WTC11 (cell line): Measurements from ENCODE around the gene CACNG5. TPM values are rescaled to one million over a fixed set of nuclear protein-coding genes. Genes with fewer than 3 reads are reported as not detected.

Experiments used
- ATAC-seq: fragments of 200-7000 bp; cut with Tn5 transposase; 2 replicates; pipeline ENCODE4 v1.10.0; 2021; ENCODE audit warnings: mild to moderate bottlenecking, moderate library complexity
- CTCF ChIA-PET: fragments of 300-600 bp; sonication (Branson Sonifier 250); formaldehyde crosslinking; loops from one replicate; lab custom pipeline; 2021; ENCODE audit warnings: antibody characterized with exemption; lab: Charles Lee
- POLR2A ChIA-PET: fragments of 350-600 bp; sonication (Branson Sonifier 250); formaldehyde crosslinking; loops from one replicate; lab custom pipeline; 2021; ENCODE audit warnings: antibody characterized with exemption; lab: Charles Lee
- DNase-seq: peaks from one replicate; pipeline ENCODE4 v3.0.0; 2021; ENCODE audit warnings: low spot score
- H3K27ac Mint-ChIP-seq: 2 replicates; pipeline ENCODE4 v1.8.0; 2021; ENCODE audit warnings: mixed read lengths
- H3K27me3 Mint-ChIP-seq: 2 replicates; pipeline ENCODE4 v1.8.0; 2021; ENCODE audit warnings: low read depth, mild to moderate bottlenecking, moderate library complexity, mixed read lengths
- H3K36me3 Mint-ChIP-seq: 2 replicates; pipeline ENCODE4 v1.8.0; 2021; ENCODE audit warnings: mixed read lengths
- H3K4me1 Mint-ChIP-seq: 2 replicates; pipeline ENCODE4 v1.8.0; 2022; ENCODE audit warnings: mixed read lengths
- H3K4me3 Mint-ChIP-seq: 2 replicates; pipeline ENCODE4 v1.8.0; 2021; ENCODE audit warnings: mild to moderate bottlenecking, moderate library complexity, mixed read lengths
- H3K9me3 Mint-ChIP-seq: 2 replicates; pipeline ENCODE4 v1.8.0; 2021; ENCODE audit warnings: mixed read lengths
- ELF4 ChIP-seq: sonication (generic); formaldehyde crosslinking; IDR thresholded peaks from 2 replicates; pipeline ENCODE4 v1.8.1; 2022; ENCODE audit warnings: low read depth, mild to moderate bottlenecking, moderate library complexity, missing genetic modification reagents
- FOXJ3 ChIP-seq: sonication (generic); formaldehyde crosslinking; IDR thresholded peaks from 2 replicates; pipeline ENCODE4 v1.9.0; 2021; ENCODE audit warnings: missing genetic modification reagents, mild to moderate bottlenecking, borderline replicate concordance
- SMAD3 ChIP-seq: sonication (generic); formaldehyde crosslinking; IDR thresholded peaks from 2 replicates; pipeline ENCODE4 v1.8.0; 2022; ENCODE audit warnings: missing genetic modification reagents, mild to moderate bottlenecking, borderline replicate concordance
- TEAD1 ChIP-seq: sonication (generic); formaldehyde crosslinking; IDR thresholded peaks from 2 replicates; pipeline ENCODE4 v1.8.0; 2022; ENCODE audit warnings: mild to moderate bottlenecking, missing genetic modification reagents
- ZNF138 ChIP-seq: sonication (generic); formaldehyde crosslinking; conservative IDR thresholded peaks from 2 replicates; pipeline ENCODE4 v1.8.1; 2022; ENCODE audit warnings: mild to moderate bottlenecking, moderate library complexity, missing genetic modification reagents
- ZNF317 ChIP-seq: sonication (generic); formaldehyde crosslinking; IDR thresholded peaks from 2 replicates; pipeline ENCODE4 v1.8.1; 2023; ENCODE audit warnings: low read depth, mild to moderate bottlenecking, moderate library complexity, missing genetic modification reagents, borderline replicate concordance
- ZNF423 ChIP-seq: fragments of 250-450 bp; sonication (Bioruptor Pico); IDR thresholded peaks from 2 replicates; pipeline ENCODE4 v2.1.2; 2022; ENCODE audit warnings: mild to moderate bottlenecking, moderate library complexity
- total RNA-seq: library from RNA; stranded (reverse); gene quantifications from 3 replicates; pipeline ENCODE4 v1.2.3, GENCODE V29; 2021
- TF ChIP-seq, protein P1 (sequence below): sonication (generic); formaldehyde crosslinking; conservative IDR thresholded peaks from 2 replicates; pipeline ENCODE4 v1.8.1; 2023; ENCODE audit warnings: mild to moderate bottlenecking, low read depth, missing genetic modification reagents, moderate library complexity
- TF ChIP-seq, protein P2 (sequence below): sonication (generic); formaldehyde crosslinking; IDR thresholded peaks from 2 replicates; pipeline ENCODE4 v1.8.0; 2023; ENCODE audit warnings: missing genetic modification reagents, mild to moderate bottlenecking, borderline replicate concordance
- TF ChIP-seq, protein P3 (sequence below): fragments of 250-450 bp; sonication (Bioruptor Pico); IDR thresholded peaks from 2 replicates; pipeline ENCODE4 v1.9.0; 2021; ENCODE audit warnings: moderate library complexity, mild to moderate bottlenecking, inconsistent platforms, borderline replicate concordance

Gene CACNG5
- total RNA-seq, 1 experiment from 2014 or later: 1.9 TPM

DNA sequence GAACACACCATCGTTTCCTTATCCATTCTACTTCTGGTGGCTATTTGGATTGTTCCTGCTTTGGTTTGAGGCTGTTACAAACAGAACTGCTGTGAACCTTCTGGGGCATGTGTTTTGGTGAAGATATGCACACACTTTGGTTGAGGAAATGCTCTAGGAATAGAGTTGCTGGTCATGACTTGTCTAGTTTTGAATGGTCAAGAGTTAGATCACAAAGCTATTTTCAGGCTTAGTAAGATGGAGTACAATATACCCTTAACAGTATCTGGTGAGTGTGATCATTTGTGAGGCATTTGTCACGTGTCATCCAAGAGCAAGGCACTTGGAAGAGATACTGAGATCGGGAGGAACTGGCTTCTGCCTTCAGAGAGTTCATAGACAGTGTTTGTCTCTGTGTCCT, 47.0 kb upstream of the CACNG5 start:
- CTCF ChIA-PET: no interaction called here
- H3K27me3 Mint-ChIP-seq: no peaks in the 10 kb centered on the region
- no peak overlapping the region for H3K27ac Mint-ChIP-seq
- DNase-seq (no peak), ATAC-seq (no peak)
- no peaks in the 10 kb centered on the region for H3K9me3 Mint-ChIP-seq
- peaks cover 32% of the 10 kb centered on the region for H3K4me1 Mint-ChIP-seq
- no peak for TF ChIP-seq ZNF317 (CRISPR knock-in tag)
- TF ChIP-seq SMAD3: no peak
- TF ChIP-seq ELF4 (CRISPR knock-in tag): no peak
- no peak for TF ChIP-seq ZNF138
- POLR2A ChIA-PET: no interaction called here
- no peak overlapping the region for H3K4me3 Mint-ChIP-seq
- peaks cover 8% of the 10 kb centered on the region for H3K36me3 Mint-ChIP-seq

DNA sequence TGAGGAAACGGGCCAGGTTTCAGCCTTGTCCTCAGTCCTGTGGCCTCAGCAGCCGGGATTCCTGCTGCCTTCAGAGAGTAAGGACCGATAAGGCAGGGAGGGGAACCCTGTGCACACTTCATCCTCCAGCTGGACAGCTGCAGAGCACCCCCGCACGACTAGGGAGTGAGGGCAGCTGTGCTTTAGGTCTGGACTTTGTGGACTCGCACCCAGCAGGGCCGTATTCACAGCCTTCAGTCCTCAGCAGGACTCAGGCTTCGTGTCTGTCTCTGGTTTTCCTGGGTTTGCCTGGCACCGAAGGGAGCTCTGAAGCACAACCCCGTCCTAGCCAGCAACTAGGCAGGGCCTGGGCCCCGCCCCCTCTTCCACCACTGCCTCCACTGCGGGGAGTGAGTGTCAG, 45.8 kb upstream of the CACNG5 start:
- TF ChIP-seq, protein P1, sequence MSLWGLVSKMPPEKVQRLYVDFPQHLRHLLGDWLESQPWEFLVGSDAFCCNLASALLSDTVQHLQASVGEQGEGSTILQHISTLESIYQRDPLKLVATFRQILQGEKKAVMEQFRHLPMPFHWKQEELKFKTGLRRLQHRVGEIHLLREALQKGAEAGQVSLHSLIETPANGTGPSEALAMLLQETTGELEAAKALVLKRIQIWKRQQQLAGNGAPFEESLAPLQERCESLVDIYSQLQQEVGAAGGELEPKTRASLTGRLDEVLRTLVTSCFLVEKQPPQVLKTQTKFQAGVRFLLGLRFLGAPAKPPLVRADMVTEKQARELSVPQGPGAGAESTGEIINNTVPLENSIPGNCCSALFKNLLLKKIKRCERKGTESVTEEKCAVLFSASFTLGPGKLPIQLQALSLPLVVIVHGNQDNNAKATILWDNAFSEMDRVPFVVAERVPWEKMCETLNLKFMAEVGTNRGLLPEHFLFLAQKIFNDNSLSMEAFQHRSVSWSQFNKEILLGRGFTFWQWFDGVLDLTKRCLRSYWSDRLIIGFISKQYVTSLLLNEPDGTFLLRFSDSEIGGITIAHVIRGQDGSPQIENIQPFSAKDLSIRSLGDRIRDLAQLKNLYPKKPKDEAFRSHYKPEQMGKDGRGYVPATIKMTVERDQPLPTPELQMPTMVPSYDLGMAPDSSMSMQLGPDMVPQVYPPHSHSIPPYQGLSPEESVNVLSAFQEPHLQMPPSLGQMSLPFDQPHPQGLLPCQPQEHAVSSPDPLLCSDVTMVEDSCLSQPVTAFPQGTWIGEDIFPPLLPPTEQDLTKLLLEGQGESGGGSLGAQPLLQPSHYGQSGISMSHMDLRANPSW: no peak
- Mint-ChIP-seq H3K27me3 (no peaks in the 10 kb centered on the region), H3K4me1 (peaks cover 20% of the 10 kb centered on the region), H3K36me3 (peaks cover 10% of the 10 kb centered on the region), H3K4me3 (no peak overlapping the region), H3K27ac (no peak overlapping the region), H3K9me3 (no peaks in the 10 kb centered on the region)
- ChIA-PET CTCF (interaction anchor here (1.0 kb wide), 1 partner anchor 11 kb away, joined by 4 read pairs; no protein-coding TSS in a partner anchor), POLR2A (no interaction called here)
- DNase-seq (no peak), ATAC-seq (peak; percentile 51)

DNA sequence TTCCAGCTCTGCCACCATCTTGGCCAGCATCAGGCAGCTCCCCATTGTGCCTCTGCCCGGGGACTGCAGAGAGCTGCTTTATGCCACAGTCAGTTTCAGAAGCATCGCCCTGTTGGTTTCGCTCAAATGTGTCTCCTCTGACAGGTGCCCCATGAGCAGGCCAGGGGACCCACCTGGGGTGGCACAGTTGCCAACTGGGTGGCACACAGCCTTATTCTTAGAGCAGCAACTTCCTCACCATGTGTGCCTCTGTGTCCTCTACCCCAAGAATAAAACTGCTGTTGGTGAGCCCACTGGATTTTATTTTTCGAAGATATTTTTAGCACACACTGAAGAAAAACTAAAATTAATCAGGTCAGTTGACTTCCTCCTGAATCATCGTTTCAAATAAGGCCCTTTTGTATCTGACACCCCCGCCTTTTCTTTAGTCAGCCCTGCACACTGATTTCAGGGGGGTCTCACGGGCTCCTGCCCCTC, 44.9 kb upstream of the CACNG5 start:
- ChIA-PET POLR2A (interaction anchor here (0.6 kb wide), 1 partner anchor 27 kb away, joined by 4 read pairs; no protein-coding TSS in a partner anchor), CTCF (interaction anchor here (1.5 kb wide), 1 partner anchor 10 kb away, joined by 6 read pairs; no protein-coding TSS in a partner anchor)
- Mint-ChIP-seq H3K36me3 (peaks cover 10% of the 10 kb centered on the region), H3K27me3 (no peaks in the 10 kb centered on the region), H3K4me1 (peaks cover 13% of the 10 kb centered on the region), H3K9me3 (no peaks in the 10 kb centered on the region), H3K27ac (no peak overlapping the region), H3K4me3 (no peak overlapping the region)
- TF ChIP-seq ZNF423 (CRISPR knock-in tag) (no peak), FOXJ3 (CRISPR knock-in tag) (no peak), TEAD1 (CRISPR knock-in tag) (no peak)
- TF ChIP-seq, protein P2, sequence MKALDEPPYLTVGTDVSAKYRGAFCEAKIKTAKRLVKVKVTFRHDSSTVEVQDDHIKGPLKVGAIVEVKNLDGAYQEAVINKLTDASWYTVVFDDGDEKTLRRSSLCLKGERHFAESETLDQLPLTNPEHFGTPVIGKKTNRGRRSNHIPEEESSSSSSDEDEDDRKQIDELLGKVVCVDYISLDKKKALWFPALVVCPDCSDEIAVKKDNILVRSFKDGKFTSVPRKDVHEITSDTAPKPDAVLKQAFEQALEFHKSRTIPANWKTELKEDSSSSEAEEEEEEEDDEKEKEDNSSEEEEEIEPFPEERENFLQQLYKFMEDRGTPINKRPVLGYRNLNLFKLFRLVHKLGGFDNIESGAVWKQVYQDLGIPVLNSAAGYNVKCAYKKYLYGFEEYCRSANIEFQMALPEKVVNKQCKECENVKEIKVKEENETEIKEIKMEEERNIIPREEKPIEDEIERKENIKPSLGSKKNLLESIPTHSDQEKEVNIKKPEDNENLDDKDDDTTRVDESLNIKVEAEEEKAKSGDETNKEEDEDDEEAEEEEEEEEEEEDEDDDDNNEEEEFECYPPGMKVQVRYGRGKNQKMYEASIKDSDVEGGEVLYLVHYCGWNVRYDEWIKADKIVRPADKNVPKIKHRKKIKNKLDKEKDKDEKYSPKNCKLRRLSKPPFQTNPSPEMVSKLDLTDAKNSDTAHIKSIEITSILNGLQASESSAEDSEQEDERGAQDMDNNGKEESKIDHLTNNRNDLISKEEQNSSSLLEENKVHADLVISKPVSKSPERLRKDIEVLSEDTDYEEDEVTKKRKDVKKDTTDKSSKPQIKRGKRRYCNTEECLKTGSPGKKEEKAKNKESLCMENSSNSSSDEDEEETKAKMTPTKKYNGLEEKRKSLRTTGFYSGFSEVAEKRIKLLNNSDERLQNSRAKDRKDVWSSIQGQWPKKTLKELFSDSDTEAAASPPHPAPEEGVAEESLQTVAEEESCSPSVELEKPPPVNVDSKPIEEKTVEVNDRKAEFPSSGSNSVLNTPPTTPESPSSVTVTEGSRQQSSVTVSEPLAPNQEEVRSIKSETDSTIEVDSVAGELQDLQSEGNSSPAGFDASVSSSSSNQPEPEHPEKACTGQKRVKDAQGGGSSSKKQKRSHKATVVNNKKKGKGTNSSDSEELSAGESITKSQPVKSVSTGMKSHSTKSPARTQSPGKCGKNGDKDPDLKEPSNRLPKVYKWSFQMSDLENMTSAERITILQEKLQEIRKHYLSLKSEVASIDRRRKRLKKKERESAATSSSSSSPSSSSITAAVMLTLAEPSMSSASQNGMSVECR (CRISPR knock-in tag): no peak
- TF ChIP-seq, protein P3, sequence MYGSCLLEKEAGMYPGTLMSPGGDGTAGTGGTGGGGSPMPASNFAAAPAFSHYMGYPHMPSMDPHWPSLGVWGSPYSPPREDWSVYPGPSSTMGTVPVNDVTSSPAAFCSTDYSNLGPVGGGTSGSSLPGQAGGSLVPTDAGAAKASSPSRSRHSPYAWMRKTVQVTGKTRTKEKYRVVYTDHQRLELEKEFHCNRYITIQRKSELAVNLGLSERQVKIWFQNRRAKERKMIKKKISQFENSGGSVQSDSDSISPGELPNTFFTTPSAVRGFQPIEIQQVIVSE (CRISPR knock-in tag): no peak
- ATAC-seq (no peak), DNase-seq (no peak)
